HG03457 (cell line): ENCODE results near the gene R3HDM1.
"Not testable (repeated sequence)": the region's sequence is repeated elsewhere in the genome, so short reads cannot be mapped to it uniquely, and the experiment has no call there.

ENCODE experiments used
- ATAC-seq: cut with Tn5 transposase; IDR thresholded peaks from one replicate; pipeline ENCODE4 v1.9.1; 2021; ENCODE audit warnings: moderate number of reproducible peaks; ENCODE audit not compliant: unreplicated experiment

R3HDM1 gene

GRCh38 chr2:135708159-135708558 is 176.9 kb downstream of the R3HDM1 start:
- ATAC-seq = no peak

- ATAC-seq = no peak
Measured at GRCh38 chr2:135709992-135710391, 178.7 kb downstream of the R3HDM1 start.

- not testable (repeated sequence) for ATAC-seq
Measured at GRCh38 chr2:135715086-135715485, 183.8 kb downstream of the R3HDM1 start.

GRCh38 chr2:135728064-135728743 is 196.9 kb downstream of the R3HDM1 start:
- no peak for ATAC-seq

- no peak for ATAC-seq
Measured at GRCh38 chr2:135732561-135732960, 201.3 kb downstream of the R3HDM1 start.

GRCh38 chr2:135733045-135733444 is 201.8 kb downstream of the R3HDM1 start:
- ATAC-seq = no peak

GRCh38 chr2:135736546-135736945 is 205.3 kb downstream of the R3HDM1 start:
- ATAC-seq = no peak

GRCh38 chr2:135740206-135740605 is 208.9 kb downstream of the R3HDM1 start:
- no peak for ATAC-seq

- no peak for ATAC-seq
Measured at GRCh38 chr2:135741043-135741394, 209.7 kb downstream of the R3HDM1 start.

GRCh38 chr2:135741395-135742324 is 210.4 kb downstream of the R3HDM1 start, which contains the start of gene UBXN4:
Gene UBXN4, plus strand, starts transcription at chr2:135741855. Its CDS starts 75 bp downstream, at chr2:135741930.
- ATAC-seq = peak; percentile 92

- ATAC-seq = peak; percentile 11
Measured at GRCh38 chr2:135742325-135742757, 211.1 kb downstream of the R3HDM1 start.

GRCh38 chr2:135743860-135744259 is 212.6 kb downstream of the R3HDM1 start:
- ATAC-seq = no peak

- no peak for ATAC-seq
Measured at GRCh38 chr2:135744760-135745314, 213.6 kb downstream of the R3HDM1 start.

- no peak for ATAC-seq
Measured at GRCh38 chr2:135745545-135745944, 214.3 kb downstream of the R3HDM1 start.

GRCh38 chr2:135755573-135755972 is 224.3 kb downstream of the R3HDM1 start:
- ATAC-seq = no peak

GRCh38 chr2:135756692-135757091 is 225.4 kb downstream of the R3HDM1 start:
- no peak for ATAC-seq

- no peak for ATAC-seq
Measured at GRCh38 chr2:135762022-135762421, 230.7 kb downstream of the R3HDM1 start.

GRCh38 chr2:135762530-135762929 is 231.2 kb downstream of the R3HDM1 start:
- ATAC-seq = no peak

GRCh38 chr2:135768863-135769262 is 237.6 kb downstream of the R3HDM1 start:
- no peak for ATAC-seq

- ATAC-seq = no peak
Measured at GRCh38 chr2:135773319-135773718, 242.0 kb downstream of the R3HDM1 start.

GRCh38 chr2:135773917-135774316 is 242.6 kb downstream of the R3HDM1 start:
- no peak for ATAC-seq
